IMR-90 (cell line): ENCODE results near the gene ATP5F1B. TPM values are rescaled to one million over a fixed set of nuclear protein-coding genes. Genes with fewer than 3 reads are reported as not detected.

Experiments used
- ATAC-seq: fragments of 200-7000 bp; cut with Tn5 transposase; 2 replicates; pipeline ENCODE4 v1.9.1; 2020; ENCODE audit warnings: low read depth, mild to moderate bottlenecking, moderate library complexity
- BruUV-seq: library from RNA; stranded (reverse); fragments of 400-500 nt; replicated peaks from 2 replicates; lab custom pipeline; 2021; lab: Mats Ljungman, UMichigan
- CTCF ChIA-PET: fragments of 300-600 bp; formaldehyde crosslinking; extraction: SDS; loops from one replicate; lab custom pipeline; 2021; ENCODE audit warnings: antibody characterized with exemption; lab: Yijun Ruan, JAX
- POLR2A ChIA-PET: fragments of 300-600 bp; sonication (Branson Sonifier 250); formaldehyde crosslinking; loops from one replicate; lab custom pipeline; 2022; ENCODE audit warnings: antibody characterized with exemption; ENCODE audit not compliant: unreplicated experiment; lab: Charles Lee
- DNase-seq: peaks from one replicate; pipeline ENCODE4 v3.0.0; 2013
- H2AFZ ChIP-seq: replicated peaks from 2 replicates; pipeline ENCODE3; 2013; ENCODE audit warnings: low read length, mild to moderate bottlenecking; ENCODE audit not compliant: poor library complexity
- H2AK5ac ChIP-seq: 2 replicates; pipeline ENCODE4 v1.6.1; 2013; ENCODE audit warnings: low read depth, low read length, inconsistent platforms
- H2AK9ac ChIP-seq: replicated peaks from 2 replicates; pipeline ENCODE3; 2013; ENCODE audit warnings: mild to moderate bottlenecking, low read depth, low read length, moderate library complexity; ENCODE audit not compliant: poor library complexity
- H2BK120ac ChIP-seq: 2 replicates; pipeline ENCODE4 v1.6.1; 2013; ENCODE audit warnings: low read depth, low read length, inconsistent platforms
- H2BK15ac ChIP-seq: 3 replicates; pipeline ENCODE4 v1.6.1; 2013; ENCODE audit warnings: low read depth, low read length, inconsistent platforms
- H2BK20ac ChIP-seq: 2 replicates; pipeline ENCODE4 v1.6.1; 2013; ENCODE audit warnings: low read depth, mild to moderate bottlenecking, inconsistent platforms, low read length, moderate library complexity
- H2BK5ac ChIP-seq: 2 replicates; pipeline ENCODE4 v1.6.1; 2013; ENCODE audit warnings: mild to moderate bottlenecking, low read depth, low read length, inconsistent platforms; ENCODE audit not compliant: poor library complexity, severe bottlenecking
- H3K14ac ChIP-seq: replicated peaks from 2 replicates; pipeline ENCODE4 v1.6.1; 2013; ENCODE audit warnings: low read depth, low read length, inconsistent platforms
- H3K18ac ChIP-seq: 2 replicates; pipeline ENCODE4 v1.6.1; 2013; ENCODE audit warnings: low read depth, low read length, control low read depth
- H3K23ac ChIP-seq: 2 replicates; pipeline ENCODE4 v1.6.1; 2013; ENCODE audit warnings: low read depth, low read length, inconsistent platforms
- H3K27ac ChIP-seq: 2 replicates; pipeline ENCODE4 v1.5.1; 2013; ENCODE audit warnings: mild to moderate bottlenecking, control low read depth, low read length; ENCODE audit not compliant: insufficient read depth
- H3K27me3 ChIP-seq: 2 replicates; pipeline ENCODE4 v1.6.1; 2013; ENCODE audit warnings: low read length; ENCODE audit not compliant: control insufficient read depth, insufficient read depth
- H3K36me3 ChIP-seq: 2 replicates; pipeline ENCODE4 v1.6.1; 2013; ENCODE audit warnings: low read length, mixed read lengths; ENCODE audit not compliant: control insufficient read depth, insufficient read depth
- H3K4ac ChIP-seq: 2 replicates; pipeline ENCODE4 v1.6.1; 2013; ENCODE audit warnings: low read depth, low read length, inconsistent platforms
- H3K4me1 ChIP-seq: 2 replicates; pipeline ENCODE4 v1.6.1; 2013; ENCODE audit warnings: low read length, mixed read lengths; ENCODE audit not compliant: control insufficient read depth, insufficient read depth
- H3K4me2 ChIP-seq: 2 replicates; pipeline ENCODE4 v1.6.1; 2013; ENCODE audit warnings: low read depth, mild to moderate bottlenecking, control low read depth, low read length, moderate library complexity
- H3K4me3 ChIP-seq: 2 replicates; pipeline ENCODE4 v1.5.1; 2013; ENCODE audit warnings: low read depth, mild to moderate bottlenecking, control low read depth, low read length, moderate library complexity; ENCODE audit not compliant: insufficient read depth
- H3K56ac ChIP-seq: 2 replicates; pipeline ENCODE4 v1.6.1; 2013; ENCODE audit warnings: low read length, inconsistent platforms; ENCODE audit not compliant: insufficient read depth; ENCODE audit errors: extremely low read depth
- H3K79me1 ChIP-seq, 2 experiments: 2 replicates each; pipeline ENCODE4 v1.6.1; 2013; ENCODE audit warnings: low read length in 2 of 2, inconsistent platforms in 1 of 2, low read depth in 1 of 2
- H3K9ac ChIP-seq: 2 replicates; pipeline ENCODE4 v1.6.1; 2013; ENCODE audit warnings: low read depth, low read length, control low read depth
- H3K9me1 ChIP-seq: 2 replicates; pipeline ENCODE4 v1.6.1; 2013; ENCODE audit warnings: low read length, inconsistent platforms; ENCODE audit not compliant: insufficient read depth
- H3K9me3 ChIP-seq: 2 replicates; pipeline ENCODE4 v1.6.1; 2013; ENCODE audit warnings: low read length; ENCODE audit not compliant: control insufficient read depth, insufficient read depth
- H4K20me1 ChIP-seq: 2 replicates; pipeline ENCODE4 v1.6.1; 2013; ENCODE audit warnings: low read length, inconsistent platforms; ENCODE audit not compliant: insufficient read depth
- H4K5ac ChIP-seq: 2 replicates; pipeline ENCODE4 v1.6.1; 2013; ENCODE audit warnings: mild to moderate bottlenecking, low read depth, low read length, control low read depth
- H4K8ac ChIP-seq, 2 experiments: 2 replicates each; pipeline ENCODE4 v1.6.1; 2013; ENCODE audit warnings: low read depth in 2 of 2, low read length in 2 of 2, control low read depth in 1 of 2, inconsistent platforms in 1 of 2
- H4K91ac ChIP-seq: 2 replicates; pipeline ENCODE4 v1.6.1; 2013; ENCODE audit warnings: low read depth, low read length, inconsistent platforms; ENCODE audit not compliant: insufficient read depth
- CEBPB ChIP-seq: IDR thresholded peaks from 2 replicates; pipeline ENCODE4 v1.6.1; 2012; ENCODE audit warnings: low read depth, low read length, improper control_type of control experiment
- CHD1 ChIP-seq: IDR thresholded peaks from 2 replicates; pipeline ENCODE4 v1.6.1; 2012; ENCODE audit warnings: low read depth, low read length, improper control_type of control experiment
- MAFK ChIP-seq: IDR thresholded peaks from 2 replicates; pipeline ENCODE4 v1.6.1; 2012; ENCODE audit warnings: low read depth, low read length, improper control_type of control experiment
- MXI1 ChIP-seq: IDR thresholded peaks from 2 replicates; pipeline ENCODE4 v1.6.1; 2012; ENCODE audit warnings: low read depth, mild to moderate bottlenecking, low read length, moderate library complexity, borderline replicate concordance
- NFE2L2 ChIP-seq: fragments of 150-350 bp; IDR thresholded peaks from 2 replicates; pipeline ENCODE4 v1.6.1; 2016; ENCODE audit warnings: low read depth, mild to moderate bottlenecking, low read length
- RAD21 ChIP-seq: IDR thresholded peaks from 2 replicates; pipeline ENCODE4 v1.6.1; 2012; ENCODE audit warnings: low read length, improper control_type of control experiment
- RCOR1 ChIP-seq: IDR thresholded peaks from 2 replicates; pipeline ENCODE4 v1.6.1; 2012; ENCODE audit warnings: mild to moderate bottlenecking, low read length, improper control_type of control experiment; ENCODE audit not compliant: insufficient replicate concordance
- SMC3 ChIP-seq: fragments of 150-350 bp; IDR thresholded peaks from 2 replicates; pipeline ENCODE4 v1.6.1; 2016; ENCODE audit warnings: low read depth, mild to moderate bottlenecking, antibody characterized with exemption, low read length, moderate library complexity
- WGBS, 2 experiments: methylation state at CpG; one replicate each; pipeline versions ENCODE4 v1.1.5 to v1.1.7; 2013; ENCODE audit warnings: missing lambda C conversion rate in 2 of 2; ENCODE audit not compliant: insufficient read length in 1 of 2; ENCODE audit errors: extremely low coverage in 2 of 2; 5-methylcytosine and 5-hydroxymethylcytosine counted together
- dilution Hi-C: fragments of 300-500 bp; cut with HindIII; formaldehyde crosslinking; loops from one replicate; pipeline ENCODE4 v1.14.3; 2018; ENCODE audit warnings: low sequenced_read_pairs; ENCODE audit not compliant: unreplicated experiment
- in situ Hi-C: fragments of 300-500 bp; cut with MboI; formaldehyde crosslinking; loops from 3 replicates; pipeline ENCODE4 v1.14.3; 2019; ENCODE audit warnings: low sequenced_read_pairs, inconsistent platforms, mixed read lengths
- intact Hi-C: fragments of 100-400 bp; cut with micrococcal nuclease; formaldehyde crosslinking; loops from 2 replicates; pipeline ENCODE4 v1.10.0; 2022
- polyA plus RNA-seq, 3 experiments: library from polyadenylated mRNA; depleted of rRNA; stranded (reverse); fragments of >200 nt; gene quantifications; 2 replicates each; pipeline ENCODE4 v1.2.3, GENCODE V29; 2012; ENCODE audit warnings: low replicate concordance in 1 of 3
- total RNA-seq: library from RNA; depleted of rRNA; stranded (reverse); fragments of >200 nt; gene quantifications from 2 replicates; pipeline ENCODE4 v1.2.3, GENCODE V29; 2012
- TF ChIP-seq, protein P1 (sequence below): fragments of 150-350 bp; IDR thresholded peaks from 2 replicates; pipeline ENCODE4 v1.6.1; 2017; ENCODE audit warnings: mild to moderate bottlenecking, antibody characterized with exemption, low read length, low read depth
- TF ChIP-seq, protein P2 (sequence below): conservative IDR thresholded peaks from 2 replicates; pipeline ENCODE4 v1.5.1; 2012; ENCODE audit warnings: mild to moderate bottlenecking, low read depth, low read length, improper control_type of control experiment

ATP5F1B gene
- total and polyA plus RNA-seq, 2 of the 4 experiments (the other 2 are of a cell fraction), result 812 to 915 TPM

DNA sequence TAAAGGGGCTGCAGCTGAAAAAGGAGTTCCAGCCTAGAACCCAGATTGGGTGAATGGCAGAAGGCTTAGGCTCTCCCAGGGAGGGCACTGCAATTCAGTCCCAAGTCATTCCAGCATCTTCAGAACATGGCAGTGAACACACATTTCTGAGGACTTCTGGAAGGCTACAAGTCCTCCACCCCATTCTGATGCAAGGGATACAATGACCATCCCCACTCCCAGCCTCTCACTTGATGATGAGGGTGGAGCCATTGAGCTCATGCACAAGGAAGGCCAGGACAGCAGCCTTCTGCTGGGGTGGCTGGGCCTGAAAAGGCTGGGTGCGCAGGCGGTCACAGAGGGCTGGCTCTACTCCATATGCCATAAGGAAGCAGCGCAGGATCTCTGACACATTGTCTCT lies 41.4 kb downstream of the ATP5F1B start:
- Histone ChIP-seq H3K18ac (no peak overlapping the region), H3K9me3 (no peaks in the 10 kb centered on the region), H3K36me3 (peaks cover 80% of the 10 kb centered on the region), H3K27ac (no peak overlapping the region), H2BK15ac (no peak overlapping the region), H3K27me3 (no peaks in the 10 kb centered on the region), H4K20me1 (no peaks in the 10 kb centered on the region; the same call in 1 of the 2 replicates), H2AK9ac (no peak overlapping the region), H3K23ac (no peak overlapping the region), H3K4me1 (no peaks in the 10 kb centered on the region), H2AK5ac (no peak overlapping the region), H3K4me3 (no peak overlapping the region), H3K56ac (no peak overlapping the region), H2BK120ac (no peak overlapping the region), H4K91ac (no peak overlapping the region), H2BK20ac (no peak overlapping the region), H4K8ac (no peak overlapping the region), H2BK5ac (no peak overlapping the region), H3K4me2 (no peak overlapping the region), H3K9ac (no peak overlapping the region), H3K4ac (no peak overlapping the region), H2AFZ (no peak overlapping the region), H3K79me1 (peaks cover 3 to 12% of the 10 kb centered on the region in 2 experiments; a peak in 3 of 4 replicates), H4K5ac (no peak overlapping the region), H3K9me1 (0 out of 2 replicates have a peak, but pooled peaks cover 3% of the 10 kb centered on the region), H3K14ac (no peak overlapping the region)
- intact Hi-C loops, result no loop called here
- ATAC-seq (no peak), DNase-seq (no peak)
- in situ Hi-C loops, result no loop called here
- BruUV-seq, result no TSS peak
- dilution Hi-C loops, result no loop called here
- TF ChIP-seq CEBPB (no peak), RAD21 (no peak), MXI1 (no peak), NFE2L2 (no peak), SMC3 (no peak), RCOR1 (no peak), MAFK (no peak), CHD1 (no peak)
- TF ChIP-seq, protein P1, sequence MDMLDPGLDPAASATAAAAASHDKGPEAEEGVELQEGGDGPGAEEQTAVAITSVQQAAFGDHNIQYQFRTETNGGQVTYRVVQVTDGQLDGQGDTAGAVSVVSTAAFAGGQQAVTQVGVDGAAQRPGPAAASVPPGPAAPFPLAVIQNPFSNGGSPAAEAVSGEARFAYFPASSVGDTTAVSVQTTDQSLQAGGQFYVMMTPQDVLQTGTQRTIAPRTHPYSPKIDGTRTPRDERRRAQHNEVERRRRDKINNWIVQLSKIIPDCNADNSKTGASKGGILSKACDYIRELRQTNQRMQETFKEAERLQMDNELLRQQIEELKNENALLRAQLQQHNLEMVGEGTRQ, result no peak
- TF ChIP-seq, protein P2, sequence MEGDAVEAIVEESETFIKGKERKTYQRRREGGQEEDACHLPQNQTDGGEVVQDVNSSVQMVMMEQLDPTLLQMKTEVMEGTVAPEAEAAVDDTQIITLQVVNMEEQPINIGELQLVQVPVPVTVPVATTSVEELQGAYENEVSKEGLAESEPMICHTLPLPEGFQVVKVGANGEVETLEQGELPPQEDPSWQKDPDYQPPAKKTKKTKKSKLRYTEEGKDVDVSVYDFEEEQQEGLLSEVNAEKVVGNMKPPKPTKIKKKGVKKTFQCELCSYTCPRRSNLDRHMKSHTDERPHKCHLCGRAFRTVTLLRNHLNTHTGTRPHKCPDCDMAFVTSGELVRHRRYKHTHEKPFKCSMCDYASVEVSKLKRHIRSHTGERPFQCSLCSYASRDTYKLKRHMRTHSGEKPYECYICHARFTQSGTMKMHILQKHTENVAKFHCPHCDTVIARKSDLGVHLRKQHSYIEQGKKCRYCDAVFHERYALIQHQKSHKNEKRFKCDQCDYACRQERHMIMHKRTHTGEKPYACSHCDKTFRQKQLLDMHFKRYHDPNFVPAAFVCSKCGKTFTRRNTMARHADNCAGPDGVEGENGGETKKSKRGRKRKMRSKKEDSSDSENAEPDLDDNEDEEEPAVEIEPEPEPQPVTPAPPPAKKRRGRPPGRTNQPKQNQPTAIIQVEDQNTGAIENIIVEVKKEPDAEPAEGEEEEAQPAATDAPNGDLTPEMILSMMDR, result no peak
- no CpG with 5 or more reads among the region's 3 CpGs for WGBS, 2 experiments
- ChIA-PET POLR2A (no interaction called here), CTCF (no interaction called here)
